GM19099 (cell line): ENCODE data around the gene ERBB4.

Source experiments
- POLR2A ChIP-seq: IDR thresholded peaks from 3 replicates; pipeline ENCODE4 v1.6.1; 2011; ENCODE audit warnings: low read depth; ENCODE audit not compliant: insufficient read length; ENCODE audit errors: extremely low read depth

The ERBB4 gene

GRCh38 chr2:212359425-212360067 is 179.1 kb downstream of the ERBB4 start:
- TF ChIP-seq POLR2A: no peak

DNA sequence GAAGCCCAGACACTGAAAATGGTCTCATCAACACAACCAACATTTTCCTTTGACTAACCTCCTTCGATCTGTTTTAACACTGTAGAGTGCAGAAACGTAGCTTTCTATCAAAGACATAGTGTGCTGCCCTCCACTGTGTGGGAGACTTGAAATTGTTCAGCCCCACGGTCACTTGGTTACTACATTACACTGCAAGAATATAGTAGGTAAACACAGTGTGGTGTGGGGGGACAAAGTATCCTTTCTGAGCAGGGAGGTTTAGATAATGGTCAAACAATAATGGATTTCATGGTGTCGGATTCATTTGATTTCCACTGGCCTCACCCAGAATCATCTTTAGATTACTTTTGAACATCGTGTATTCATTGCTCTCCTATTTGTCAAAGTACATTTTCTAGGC is 181.0 kb downstream of the ERBB4 start:
- no peak for TF ChIP-seq POLR2A

- TF ChIP-seq POLR2A: no peak
Observed at GRCh38 chr2:212354382-212354781, 184.2 kb downstream of the ERBB4 start.

DNA sequence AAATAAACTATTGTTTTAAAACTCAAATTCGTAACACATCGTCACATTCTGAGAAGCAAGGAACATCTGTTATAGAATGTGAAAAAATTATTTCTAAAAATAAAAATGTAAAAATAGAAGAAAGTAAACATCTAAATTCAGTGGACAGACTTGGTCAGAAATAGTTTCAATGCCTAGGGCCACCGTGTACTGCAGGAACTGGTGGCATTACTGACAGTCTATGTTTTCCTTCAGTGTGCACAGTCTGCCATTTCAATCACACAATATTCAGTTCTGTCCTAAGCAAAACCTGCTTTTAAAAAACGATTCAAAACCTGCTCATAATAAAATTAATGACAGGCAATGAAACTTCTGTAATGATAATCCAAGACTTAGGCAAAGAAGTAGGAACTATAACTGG is 190.1 kb downstream of the ERBB4 start:
- no peak for TF ChIP-seq POLR2A

DNA sequence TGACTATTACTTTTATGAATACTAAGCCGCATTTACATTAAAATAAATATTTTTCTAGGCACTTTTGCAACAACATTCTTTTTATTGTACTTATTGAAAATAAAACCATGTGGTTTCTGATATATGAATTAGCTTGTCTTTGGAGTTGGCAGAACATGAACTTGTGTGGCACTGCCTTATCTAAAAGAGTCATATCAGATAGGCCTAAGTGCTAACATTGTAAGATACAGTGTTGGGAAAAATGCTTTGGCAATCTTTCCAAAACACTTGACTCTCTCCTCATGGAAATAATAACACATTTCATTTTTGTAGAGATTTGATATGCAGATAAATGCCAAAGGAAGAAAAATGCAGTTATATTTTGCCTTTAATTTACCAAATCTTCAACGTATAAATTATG is 191.7 kb downstream of the ERBB4 start:
- no peak for TF ChIP-seq POLR2A

DNA sequence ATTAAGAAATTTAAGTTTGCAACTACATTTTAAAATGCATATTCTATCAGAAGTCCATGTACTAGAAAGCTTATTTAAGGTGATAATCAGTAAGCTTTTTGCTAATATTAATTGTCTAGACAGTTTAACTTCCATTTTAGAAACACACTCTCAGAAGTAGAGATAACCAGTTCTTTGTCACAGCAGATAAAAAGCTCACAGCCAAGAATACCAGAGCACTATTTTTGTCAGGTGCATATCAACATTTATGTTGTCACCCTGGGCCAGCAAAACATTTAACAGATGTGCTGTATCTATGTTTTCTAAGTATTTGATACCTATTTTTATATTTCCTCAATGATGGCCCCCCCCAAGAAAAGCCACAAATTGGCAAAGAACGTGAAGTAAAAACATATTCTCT is 192.6 kb downstream of the ERBB4 start:
- TF ChIP-seq POLR2A: no peak

GRCh38 chr2:212344131-212344530 is 194.5 kb downstream of the ERBB4 start:
- TF ChIP-seq POLR2A: no peak

GRCh38 chr2:212343167-212343566 is 195.4 kb downstream of the ERBB4 start:
- TF ChIP-seq POLR2A: no peak

- no peak for TF ChIP-seq POLR2A
Observed at GRCh38 chr2:212337486-212338343, 200.9 kb downstream of the ERBB4 start.

GRCh38 chr2:212337036-212337435 is 201.6 kb downstream of the ERBB4 start:
- TF ChIP-seq POLR2A: no peak

DNA sequence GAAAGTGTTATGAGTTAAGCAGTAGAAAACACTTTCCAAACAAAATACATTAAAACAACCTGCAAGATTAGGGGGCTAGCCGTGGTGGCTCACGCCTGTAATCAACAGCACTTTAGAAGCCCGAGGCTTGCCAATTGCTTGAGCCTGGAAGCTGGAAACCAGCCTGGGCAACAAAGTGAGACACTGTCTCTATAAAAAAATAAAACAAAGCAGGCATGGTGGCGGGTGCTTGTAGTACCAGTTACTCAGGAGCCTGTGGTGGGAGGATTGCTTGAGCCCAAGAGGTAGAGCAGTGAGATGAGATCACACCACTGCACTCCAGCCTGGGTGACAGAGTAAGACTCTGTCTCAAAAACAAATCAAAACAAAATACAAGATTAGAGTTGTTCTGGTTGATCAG is 208.3 kb downstream of the ERBB4 start:
- TF ChIP-seq POLR2A: no peak

GRCh38 chr2:212328712-212329496 is 209.7 kb downstream of the ERBB4 start:
- TF ChIP-seq POLR2A: no peak

DNA sequence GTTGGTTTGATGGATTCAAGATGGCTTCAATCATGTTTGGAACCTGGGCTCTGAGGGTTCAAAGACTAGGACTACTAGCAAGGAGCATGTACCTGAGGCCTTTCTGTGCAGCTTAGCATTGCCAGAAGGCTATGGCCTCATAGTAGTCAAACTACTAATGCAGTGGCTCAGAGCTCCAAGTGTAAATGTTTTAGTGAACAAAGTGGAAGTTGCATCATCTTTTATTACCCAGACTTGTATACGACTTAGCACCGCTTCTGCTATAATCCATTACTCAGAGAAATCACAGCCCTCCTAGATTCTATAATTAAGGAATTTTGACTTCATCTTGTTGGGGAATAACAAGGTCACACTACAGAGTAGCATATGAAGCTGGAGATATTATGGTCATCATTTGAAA is 210.5 kb downstream of the ERBB4 start:
- no peak for TF ChIP-seq POLR2A

- no peak for TF ChIP-seq POLR2A
Observed at GRCh38 chr2:212327171-212327809, 211.3 kb downstream of the ERBB4 start.

- no peak for TF ChIP-seq POLR2A
Observed at GRCh38 chr2:212318636-212319035, 220.0 kb downstream of the ERBB4 start.
